HG02840 (cell line): Measurements from ENCODE around the gene LSM7.

Experiments used
- ATAC-seq: cut with Tn5 transposase; IDR thresholded peaks from one replicate; pipeline ENCODE4 v1.9.1; 2021; ENCODE audit warnings: mild to moderate bottlenecking, moderate library complexity, moderate number of reproducible peaks; ENCODE audit not compliant: unreplicated experiment, low FRiP score

Gene LSM7

GRCh38 chr19:2338751-2339643 is 10.6 kb upstream of the LSM7 start:
- ATAC-seq = no peak

DNA sequence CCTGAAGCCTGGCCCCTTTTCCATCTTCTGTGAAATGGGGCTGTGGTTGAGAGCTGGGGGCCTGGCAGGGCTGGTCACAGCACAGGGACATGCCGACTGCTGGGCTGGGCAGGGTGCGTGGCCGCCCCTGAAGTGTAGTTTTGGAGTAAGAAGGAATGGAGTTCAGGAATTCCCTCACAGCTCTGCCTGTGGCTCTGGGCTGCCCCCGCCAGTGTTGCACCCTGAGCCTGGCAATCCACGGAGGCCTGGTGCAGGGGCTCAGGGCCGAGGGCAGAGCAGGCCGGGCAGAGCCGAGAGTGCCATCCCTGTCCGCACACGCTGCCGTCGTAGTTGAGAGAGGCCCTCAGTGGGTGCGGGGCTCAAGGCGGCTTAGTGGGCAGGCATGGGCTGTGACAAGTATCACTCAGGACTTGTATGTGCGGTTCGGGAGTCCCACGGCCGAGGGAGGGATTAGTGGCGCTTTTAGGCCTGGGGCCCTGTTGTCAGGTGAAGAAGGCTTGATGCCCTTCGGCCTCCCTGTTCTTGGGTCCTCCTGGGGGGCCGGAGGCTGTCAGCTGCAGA is 9.7 kb upstream of the LSM7 start:
- ATAC-seq = no peak

GRCh38 chr19:2337329-2337707 is 8.9 kb upstream of the LSM7 start:
- ATAC-seq = no peak

- ATAC-seq = no peak
Observed at GRCh38 chr19:2336528-2337328, 8.3 kb upstream of the LSM7 start.

DNA sequence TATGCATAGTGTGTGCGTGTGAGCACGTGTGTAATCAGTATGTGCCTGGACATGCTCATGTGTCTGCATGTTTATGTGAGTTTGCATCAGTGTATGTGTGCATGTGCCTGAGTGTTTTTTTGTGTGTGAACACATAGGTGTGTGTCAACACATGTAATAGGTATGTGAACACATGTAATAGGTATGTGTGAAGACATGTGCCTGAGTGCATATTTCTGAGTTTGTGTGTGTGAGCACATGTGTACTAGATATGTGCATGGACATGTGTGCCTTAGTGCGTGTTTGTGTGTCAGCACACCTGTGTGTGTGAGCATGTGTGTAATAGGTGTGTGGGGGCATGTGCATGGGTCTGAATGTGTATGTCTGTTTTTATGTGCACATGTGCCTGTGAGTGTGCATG is 7.5 kb upstream of the LSM7 start:
- no peak for ATAC-seq

GRCh38 chr19:2334986-2335846 is 6.8 kb upstream of the LSM7 start:
- no peak for ATAC-seq

- no peak for ATAC-seq
Observed at GRCh38 chr19:2334426-2334825, 6.0 kb upstream of the LSM7 start.

DNA sequence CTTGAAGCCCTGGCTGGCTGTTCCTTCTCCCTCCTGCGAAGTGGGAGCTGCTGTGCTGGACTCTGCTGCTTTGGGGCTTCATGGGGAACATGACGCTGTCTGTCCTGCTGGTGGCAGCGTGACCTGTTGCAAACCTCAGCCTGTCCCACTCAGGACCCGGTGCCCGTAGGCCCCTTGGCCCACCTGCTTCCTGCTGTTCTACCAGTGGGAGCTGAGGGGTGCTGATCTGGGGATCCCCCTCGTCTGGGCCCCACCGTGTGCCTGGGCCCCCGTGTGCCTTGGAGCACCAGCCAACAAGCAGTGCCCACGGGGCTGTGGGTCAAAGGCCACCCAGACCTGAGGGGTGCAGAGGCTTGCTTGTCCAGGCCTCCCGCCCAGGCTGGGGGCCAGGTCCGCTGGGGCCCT is 5.4 kb upstream of the LSM7 start:
- ATAC-seq = no peak

DNA sequence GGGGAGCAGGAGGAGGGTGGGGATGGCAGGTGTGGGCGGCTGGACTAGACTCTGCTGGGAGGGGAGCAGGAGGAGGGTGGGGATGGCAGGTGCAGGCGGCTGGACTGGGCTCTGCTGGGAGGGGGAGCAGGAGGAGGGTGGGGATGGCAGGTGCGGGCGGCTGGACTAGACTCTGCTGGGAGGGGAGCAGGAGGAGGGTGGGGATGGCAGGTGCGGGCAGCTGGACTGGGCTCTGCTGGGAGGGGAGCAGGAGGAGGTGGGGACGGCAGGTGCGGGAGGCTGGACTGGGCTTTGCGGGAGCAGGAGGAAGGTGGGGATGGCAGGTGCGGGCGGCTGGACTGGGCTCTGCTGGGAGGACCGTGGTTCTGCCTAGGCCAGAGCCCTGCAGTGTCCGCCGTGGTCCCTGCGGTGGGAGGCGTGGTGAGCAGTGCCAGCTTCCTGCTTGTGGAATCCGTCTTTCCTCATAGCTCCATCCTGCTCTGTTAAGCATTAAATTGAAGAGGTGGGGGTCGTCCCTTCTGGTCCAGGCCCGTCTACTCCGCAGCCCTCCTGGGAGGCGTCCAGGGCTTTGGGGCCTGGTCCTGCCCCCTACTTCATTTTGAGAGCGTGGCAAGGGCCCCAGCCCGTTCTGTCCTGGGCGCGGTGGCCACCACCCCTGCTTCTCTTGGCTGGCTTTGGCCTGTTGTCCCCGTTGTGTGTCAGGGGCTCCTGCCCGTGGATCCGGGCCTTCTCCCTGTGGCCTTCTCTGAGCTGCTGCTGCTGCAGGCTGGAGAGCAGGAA is 4.8 kb upstream of the LSM7 start:
- no peak for ATAC-seq

DNA sequence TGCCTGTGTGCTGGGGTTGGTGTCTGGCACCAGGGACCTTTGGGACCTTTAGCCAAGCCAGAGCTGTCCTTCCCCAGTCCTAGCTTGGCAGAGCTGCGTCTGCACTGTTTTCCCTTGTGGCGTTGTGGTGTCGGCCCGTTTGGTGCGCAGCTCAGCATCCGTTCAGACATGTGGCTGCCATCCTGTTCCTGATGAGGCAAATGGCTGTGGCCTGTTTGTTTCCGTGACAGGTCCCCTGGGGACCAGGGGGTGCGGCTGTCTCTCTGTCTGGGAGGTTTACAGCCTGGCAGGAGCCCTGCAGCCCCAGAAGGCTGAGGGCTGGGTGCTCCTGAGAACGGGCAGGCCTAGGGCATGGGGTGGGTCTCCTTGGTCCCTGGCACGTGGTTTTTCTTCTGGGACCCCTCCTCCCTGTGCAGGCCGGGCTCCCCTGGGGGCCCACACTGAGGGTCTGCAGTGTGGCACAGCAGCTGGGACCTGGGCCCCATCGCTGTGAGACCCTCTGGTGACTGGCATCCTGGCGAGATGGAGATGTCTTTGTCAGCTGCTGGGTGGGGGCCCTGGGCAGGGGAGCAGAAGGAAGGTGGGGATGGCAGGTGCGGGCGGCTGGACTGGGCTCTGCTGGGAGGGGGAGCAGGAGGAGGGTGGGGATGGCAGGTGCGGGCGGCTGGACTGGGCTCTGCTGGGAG is 4.1 kb upstream of the LSM7 start:
- peak; percentile 41 for ATAC-seq

- no peak for ATAC-seq
Observed at GRCh38 chr19:2331601-2332246, 3.3 kb upstream of the LSM7 start.

DNA sequence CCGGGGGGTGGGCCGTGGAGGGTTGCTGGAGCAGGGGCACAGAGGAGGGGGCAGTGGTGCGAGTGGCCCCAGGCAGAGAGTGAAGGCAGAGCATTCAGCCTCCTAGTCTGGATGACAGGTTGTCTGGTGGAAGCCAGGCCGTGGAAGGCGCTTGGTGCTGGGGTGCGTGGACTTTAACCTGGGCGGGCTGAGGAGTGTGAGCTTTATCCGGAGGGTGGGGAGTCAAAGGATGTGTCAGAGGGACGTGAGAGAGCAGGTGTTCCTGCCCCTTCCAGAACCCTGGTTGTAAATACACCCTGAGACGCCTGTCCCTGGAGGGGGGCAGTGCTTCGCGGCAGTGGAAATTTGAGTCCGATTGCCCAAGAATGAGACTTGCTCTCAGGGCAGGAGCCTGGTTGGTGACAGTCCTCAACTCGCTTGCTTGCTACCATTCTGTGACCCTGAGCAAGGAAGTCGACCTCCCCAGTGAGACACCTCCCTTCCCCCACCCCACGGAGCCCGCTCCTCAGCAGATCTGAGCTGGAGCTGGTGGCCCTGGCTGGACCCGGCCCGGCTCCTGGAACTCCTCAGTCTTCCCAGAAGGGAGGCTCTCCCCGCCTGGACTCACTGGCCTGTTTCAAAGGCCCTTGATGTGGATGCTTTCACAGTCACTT is 2.4 kb upstream of the LSM7 start:
- ATAC-seq = no peak

DNA sequence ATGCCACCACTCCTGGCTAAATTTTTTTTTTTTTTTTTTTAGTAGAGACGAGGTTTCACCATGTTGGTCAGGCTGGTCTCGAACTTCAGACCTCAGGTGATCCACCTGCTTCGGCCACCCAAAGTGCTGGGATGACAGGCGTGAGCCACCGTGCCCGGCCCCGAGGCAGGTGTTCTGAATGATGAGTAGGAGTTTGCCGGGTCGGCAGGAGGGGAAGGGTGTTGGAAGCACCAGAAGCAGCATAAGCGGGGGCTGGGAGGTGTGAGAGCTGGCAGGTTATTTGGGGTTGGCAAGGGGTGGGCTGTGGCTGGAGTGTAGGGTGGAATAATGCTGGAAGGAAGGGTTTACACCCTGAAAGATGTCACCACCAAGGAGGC is 1.9 kb upstream of the LSM7 start:
- ATAC-seq = no peak

DNA sequence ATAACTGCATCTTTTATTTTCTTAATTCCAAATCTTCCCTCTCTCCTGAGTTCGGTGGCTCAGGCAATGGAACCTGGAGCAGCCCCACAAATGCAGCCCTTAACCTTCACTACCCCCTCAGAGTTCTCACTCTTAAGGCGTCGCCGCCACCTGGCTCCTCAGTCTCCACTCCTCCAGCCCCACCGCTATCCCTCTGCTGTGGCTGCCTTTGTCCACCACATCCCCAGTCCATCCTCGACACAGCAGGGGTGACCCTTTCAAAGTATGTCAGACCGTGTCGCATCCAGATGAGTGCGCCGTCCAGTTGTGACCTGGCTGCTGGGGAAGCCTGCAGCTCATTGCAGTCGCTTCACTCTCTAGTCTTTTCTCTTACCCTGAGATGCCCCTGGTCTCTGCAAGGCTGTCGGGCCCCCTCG is 1.1 kb upstream of the LSM7 start:
- no peak for ATAC-seq

DNA sequence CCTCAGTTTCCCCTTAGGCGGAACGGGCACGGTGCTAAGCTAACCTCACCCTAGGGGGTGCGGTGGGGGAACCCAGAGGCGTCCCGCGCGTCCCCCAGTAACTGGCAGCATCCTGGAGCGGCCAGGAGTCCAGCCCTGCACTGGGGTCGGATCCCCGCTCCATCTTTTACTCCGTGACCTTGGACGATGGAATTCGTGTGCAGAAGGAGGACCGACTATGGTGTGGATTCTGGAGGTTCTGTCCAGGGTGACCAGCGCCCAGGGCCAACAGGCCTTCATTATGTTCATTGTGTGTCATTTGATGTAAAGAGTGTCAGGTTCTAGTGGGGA is 728 bp upstream of the LSM7 start:
- no peak for ATAC-seq

GRCh38 chr19:2327773-2328400 is 499 bp downstream of the LSM7 start:
- ATAC-seq = no peak

- no peak for ATAC-seq
Observed at GRCh38 chr19:2326699-2327360, 1.6 kb downstream of the LSM7 start.
